Ureter (tissue), 1 donor: ENCODE measurements around the gene RAB40A. TPM values are rescaled to one million over a fixed set of nuclear protein-coding genes. Genes with fewer than 3 reads are reported as not detected.

Experiments used
- DNase-seq: peaks from one replicate; pipeline ENCODE4 v3.0.0-alpha.2; 2020; ENCODE audit warnings: low spot score
- total RNA-seq: library from RNA; stranded (reverse); gene quantifications from one replicate; pipeline ENCODE4 v1.2.4, GENCODE V29; 2023
- donor health status: DM: yes; HTN: yes; CAD: no.

Gene RAB40A, protein sequence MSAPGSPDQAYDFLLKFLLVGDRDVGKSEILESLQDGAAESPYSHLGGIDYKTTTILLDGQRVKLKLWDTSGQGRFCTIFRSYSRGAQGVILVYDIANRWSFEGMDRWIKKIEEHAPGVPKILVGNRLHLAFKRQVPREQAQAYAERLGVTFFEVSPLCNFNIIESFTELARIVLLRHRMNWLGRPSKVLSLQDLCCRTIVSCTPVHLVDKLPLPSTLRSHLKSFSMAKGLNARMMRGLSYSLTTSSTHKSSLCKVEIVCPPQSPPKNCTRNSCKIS
- total RNA-seq = 2.8 TPM

DNA sequence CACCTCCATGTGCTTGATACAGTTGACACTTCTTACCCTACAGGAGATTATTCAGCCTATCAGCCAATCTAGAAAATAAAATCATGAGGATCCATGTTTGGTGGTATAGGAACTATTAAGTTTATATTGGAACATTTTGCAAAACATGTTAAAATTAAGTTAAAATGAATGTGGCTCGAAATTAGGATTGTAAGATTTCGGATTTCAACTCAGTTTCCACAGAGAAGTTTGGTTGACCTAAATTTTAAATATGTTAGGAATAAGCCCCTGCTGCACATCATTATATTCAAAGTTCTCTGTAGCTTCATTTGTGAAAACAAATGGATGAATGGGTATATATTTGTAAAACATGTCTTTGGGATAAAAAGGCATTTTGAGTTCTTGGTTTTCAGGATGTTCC, at the start of gene RAB40A:
Gene RAB40A (minus strand): TSS at position 101 of the 400 bp plus-strand sequence. CDS start 18,733 bp downstream, outside the sequence.
- DNase-seq = no peak

DNA sequence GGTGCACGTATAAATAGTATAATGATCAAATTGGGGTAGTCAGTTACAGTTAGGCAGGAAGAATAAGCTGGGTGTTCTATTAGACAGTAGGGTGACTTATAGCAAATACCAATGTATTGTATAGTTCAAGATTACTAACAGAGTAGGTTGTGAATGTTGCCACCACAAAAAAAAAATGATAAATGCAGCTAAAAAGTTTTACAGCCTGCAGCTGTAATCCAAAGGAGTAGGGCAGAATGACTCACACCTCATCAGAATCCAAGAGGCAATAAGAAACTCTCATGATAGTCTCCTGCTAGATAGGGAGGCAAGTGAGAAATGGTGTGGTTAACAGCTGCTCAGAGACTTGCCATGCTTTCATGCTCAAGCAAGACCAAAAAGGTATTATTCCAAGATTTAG, 46.5 kb upstream of the RAB40A start:
- no peak for DNase-seq

DNA sequence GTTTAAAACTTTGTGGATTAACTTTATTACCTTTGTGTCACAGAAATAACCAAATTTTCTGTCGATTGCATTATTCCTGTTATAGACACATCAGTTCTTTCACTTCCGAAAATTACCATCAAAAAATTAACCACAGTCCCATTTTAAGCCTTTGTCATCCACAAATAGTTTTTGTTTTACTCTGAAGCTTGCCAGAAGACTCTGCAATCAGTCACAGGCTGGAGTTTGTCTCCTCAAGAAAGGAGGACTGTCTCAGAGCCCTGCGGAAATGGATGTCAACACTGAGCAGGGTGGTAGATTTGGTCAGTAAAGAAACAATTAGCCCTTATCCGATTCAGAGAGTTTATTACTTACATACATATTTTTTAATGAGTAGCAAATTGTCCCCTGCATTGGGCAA, 45.9 kb upstream of the RAB40A start:
- DNase-seq = no peak

DNA sequence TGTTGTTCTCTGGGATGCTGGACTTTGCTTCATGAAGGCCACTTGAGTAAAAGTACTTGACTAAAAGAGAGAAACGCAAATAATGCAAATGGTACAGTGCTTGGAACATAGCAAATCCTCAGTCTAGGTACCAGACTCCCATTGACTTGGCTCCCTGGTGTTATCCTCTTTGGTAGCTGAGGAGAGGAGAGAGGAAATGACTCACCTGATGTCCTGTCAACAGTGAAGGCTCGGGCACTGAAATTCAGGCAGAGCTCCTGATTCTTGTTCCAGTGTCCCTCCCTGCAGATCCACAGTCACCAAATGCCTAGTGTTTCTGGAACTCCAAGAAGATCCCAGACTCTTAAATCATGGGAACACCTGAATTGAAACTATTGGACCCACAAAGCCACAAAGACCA, 43.5 kb upstream of the RAB40A start:
- no peak for DNase-seq

DNA sequence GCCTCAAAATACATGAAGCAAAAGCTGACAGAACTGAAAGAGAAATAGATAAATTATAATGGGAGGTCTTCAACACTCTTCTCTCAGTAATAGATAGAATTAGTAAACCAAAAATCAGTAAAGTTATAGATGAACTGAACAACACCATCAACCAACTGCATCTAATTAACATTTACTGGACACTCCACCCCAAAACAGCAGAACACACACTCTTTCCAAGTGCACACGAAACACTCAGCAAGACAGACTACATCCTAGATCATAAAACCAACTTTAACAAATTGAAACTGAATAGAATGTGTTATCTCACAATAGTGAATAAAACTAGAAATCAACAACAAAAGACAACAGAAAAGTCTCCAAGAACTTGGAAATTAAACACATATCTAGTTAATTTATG, 41.0 kb upstream of the RAB40A start:
- DNase-seq = no peak

DNA sequence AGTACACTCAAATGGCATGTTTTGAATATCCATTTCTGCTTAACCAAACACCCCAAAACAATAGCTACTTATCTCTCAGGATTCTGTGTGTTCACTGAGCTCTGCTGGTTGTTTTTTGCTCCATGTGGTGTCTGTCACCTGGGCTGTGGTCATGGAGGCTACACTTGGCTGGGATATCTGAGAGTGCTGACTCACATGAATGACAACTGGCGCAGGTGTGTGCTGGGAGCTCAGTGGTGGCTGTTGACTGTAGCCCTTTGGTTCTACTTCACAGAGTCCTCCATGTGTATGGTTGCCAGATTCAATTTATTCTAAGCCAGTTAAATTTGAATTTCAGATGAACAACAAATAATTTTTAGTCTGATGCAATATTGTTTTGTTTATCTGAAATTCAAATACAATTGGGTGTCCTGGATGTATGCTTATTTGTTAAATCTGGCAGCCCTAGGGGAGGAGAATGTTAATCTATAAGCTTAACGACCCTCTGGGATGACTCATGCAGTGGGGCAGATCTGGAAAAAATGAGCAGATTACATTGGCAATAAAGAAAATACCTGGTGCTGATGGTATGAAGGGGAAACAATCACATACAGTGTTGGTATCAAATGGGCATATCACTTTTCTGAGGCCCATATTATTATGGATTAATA, 37.8 kb upstream of the RAB40A start:
- DNase-seq = no peak

DNA sequence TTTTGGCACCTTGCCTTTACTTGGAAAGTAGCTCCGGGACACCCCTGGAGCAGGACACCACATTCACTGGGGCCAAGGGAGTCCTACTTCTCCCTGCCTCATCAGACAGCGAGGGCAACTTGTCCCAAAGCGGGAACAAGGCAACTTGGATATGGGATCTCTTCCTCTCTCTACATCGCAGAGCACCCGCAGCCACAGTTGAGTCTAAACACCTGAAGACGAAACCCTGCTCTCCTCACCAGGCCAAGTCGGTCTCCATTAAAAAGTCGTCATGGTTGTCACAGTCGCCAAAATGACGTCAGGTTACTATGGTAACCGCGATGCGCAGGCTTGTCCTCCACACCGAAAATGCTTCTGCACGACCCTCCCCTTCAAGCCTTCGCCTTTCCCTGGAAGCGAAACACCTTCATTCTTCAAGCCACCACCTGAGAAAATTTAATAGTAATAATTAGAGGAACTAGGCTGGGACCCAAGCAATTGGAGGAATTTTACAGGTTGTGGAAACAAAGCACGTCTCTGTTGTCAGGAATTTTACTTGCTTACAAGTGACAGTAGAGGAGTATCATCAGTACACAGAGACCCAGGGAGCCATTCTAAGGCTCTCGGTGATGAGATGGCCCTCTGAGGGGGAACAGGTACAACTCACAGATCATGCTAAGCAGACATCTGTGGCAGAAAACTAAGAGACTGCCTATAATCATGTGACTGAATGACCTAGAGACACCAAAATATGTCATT, 35.6 kb upstream of the RAB40A start:
- peak; percentile 68 for DNase-seq

DNA sequence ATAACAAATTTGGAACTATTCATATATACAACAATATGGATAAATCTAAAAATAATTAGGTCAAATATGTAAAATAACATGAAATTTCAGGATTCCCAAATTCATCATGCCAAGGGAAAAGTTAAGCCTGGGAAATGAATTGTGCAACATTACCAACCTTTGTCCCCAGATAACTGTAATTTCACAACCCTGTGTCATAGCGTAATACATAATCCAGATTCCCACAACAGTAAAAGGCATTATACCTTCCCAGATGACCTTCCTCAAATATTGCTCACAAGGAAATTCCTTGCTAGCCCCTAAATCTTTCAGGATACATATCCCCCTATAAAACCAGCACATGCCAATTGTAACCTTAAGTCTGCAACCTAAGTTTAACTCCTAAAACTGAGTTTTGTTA, 32.9 kb upstream of the RAB40A start:
- no peak for DNase-seq

DNA sequence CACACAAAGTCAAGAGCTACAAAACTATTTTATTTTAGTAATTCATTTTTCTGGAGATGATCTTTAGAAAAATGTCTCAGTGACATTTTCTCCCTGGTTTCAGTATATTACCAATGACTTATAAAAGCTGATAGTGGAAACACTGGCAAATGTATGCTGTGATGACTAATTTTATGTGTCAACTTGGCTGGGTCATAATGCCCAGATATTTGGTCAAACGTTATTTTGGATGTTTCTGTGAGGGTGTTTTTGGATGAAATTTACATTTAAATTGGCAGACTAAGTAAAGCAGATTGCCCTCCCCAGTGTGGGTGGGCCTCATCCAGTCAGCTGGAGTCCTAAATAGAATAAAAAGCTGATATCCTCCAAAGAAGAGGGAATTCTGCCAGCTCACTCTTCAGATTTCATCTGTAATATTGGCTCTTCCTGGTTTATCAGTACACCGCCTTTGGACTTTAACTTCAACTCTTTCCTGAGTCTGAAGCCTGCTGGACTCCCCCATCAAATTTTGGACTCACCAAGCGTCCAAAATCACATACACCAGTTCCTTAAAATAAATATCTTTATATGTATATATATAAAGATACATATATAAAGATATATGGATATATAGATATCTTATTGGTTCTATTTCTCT, 31.2 kb upstream of the RAB40A start:
- no peak for DNase-seq

DNA sequence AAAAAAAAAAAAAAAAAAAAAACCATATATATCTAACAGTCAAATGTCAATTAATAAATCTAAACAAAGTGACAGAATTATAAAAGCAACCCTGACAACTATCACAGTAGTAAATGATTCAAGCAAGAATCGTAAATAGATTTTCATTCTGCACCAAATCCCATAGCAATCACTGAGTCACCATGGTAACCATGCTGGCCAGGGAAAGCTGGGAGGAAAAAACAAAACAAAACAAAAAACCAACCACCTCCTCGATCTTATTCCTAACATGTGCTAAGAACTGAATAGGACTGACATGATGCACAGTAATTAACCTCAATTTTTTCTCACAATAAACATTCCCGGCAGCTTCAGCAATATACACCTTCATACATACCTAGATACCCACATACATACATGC, 30.6 kb upstream of the RAB40A start:
- DNase-seq = no peak

DNA sequence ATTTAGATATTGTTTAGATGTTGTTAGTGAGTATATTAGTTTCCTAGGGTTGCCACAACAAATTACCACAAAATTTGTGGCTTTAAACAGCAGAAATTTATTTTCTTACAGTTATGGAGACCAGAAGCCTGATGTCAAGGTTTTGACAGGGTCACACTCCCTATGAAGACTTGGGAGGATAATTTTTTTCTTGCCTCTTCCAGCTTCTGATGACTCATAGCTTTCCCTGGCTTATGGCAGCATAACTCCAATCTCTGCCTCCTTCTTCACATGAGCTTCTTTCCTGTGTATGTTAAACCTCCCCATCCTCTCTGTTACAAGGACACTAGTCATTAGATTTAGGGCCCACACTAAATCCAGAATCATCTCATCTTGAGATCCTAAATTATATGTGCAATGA, 20.9 kb upstream of the RAB40A start:
- no peak for DNase-seq

DNA sequence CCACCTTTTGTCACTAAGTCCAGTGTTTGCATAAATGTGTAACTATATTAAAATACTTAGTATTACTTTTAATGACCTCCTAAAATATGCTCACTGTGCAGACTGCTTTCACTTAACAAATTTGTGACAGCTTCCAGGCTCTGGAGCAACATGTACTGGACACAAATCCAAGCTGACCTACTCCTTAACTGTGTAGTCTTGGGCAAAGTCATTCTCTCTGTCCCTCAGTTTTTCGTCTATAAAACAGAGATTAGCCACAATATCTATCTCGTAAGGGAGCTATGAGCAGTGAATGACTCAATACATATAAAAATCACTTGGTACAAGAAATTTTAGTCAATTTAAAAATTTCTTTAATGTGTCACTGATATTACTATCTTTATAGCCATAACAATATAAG, 20.4 kb upstream of the RAB40A start:
- DNase-seq = no peak

DNA sequence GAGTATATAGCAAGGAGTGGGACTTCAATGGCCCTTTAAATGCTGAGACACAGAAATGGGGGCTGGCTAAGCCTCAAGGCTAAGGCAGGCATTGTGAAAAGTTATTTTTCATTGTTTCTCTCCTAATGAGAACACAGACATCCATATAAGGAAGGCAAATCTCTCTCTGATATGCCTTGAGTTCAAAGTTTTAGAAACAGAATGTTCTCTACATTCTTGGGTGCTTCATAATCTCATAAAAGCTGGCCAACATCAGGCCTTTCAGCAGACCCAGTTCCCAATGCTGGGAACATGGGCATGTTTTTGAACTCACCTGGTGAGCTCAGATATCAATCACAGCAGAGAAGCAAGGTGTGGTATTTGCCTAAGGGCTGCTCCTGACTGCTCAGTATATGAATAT, 19.4 kb upstream of the RAB40A start:
- DNase-seq = no peak

DNA sequence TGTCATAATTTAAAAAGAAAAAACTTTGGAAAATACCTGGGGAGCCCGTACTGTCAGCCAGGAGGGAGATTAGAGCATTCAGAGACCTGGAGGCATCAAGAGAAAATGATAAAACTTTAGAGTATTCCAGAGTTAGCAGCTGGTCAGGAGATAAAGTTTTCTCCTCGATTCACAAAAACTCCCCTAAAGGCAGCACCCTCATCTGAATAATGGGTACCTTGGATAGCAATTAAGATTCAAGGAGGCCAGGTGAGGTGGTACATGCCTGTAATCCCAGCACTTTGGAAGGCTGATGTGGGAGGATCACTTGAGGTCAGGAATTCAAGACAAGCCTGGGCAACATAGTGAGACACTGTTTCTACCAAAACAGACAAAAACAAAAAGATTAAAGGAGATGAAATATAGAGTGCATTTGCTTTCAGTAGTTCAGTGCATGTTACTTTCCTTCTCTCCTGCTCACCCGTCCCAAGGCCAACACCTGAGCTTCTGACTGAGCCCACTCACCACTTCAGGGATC, 18.6 kb upstream of the RAB40A start:
- DNase-seq = no peak

DNA sequence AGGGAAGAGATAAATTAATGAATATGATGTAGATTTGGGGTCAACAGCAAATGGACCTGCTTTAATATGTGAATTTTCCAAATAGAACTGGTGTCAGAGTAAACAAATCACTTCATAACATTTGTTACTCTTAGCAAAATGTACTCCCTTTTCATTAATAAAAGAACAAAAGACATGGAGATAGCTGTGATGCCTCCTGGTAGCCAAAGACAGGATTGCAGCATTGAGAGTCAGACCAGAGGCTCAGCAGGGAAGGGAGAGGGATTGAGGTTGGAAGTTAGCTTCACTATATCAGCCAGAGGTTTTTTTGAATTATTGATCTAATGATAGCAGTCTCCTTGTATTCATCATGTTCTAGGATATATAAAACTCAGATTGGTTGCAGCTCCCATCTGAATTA, 17.4 kb upstream of the RAB40A start:
- DNase-seq = no peak

DNA sequence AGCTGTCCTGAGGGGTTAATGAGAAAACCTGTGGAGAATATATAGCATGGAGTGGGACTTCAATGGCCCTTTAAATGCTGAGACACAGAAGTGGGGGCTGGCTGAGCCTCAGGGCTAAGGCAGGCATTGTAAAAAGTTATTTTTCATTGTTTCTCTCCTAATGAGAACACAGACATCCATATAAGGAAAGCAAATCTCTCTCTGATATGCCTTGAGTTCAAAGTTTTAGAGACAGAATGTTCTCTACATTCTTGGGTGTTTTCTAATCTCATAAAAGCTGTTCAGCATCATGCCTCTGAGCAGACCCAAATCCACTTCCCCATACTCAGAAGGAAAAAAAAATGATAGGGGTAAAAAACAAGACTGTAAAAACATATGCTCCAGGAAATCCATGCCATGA, 16.8 kb upstream of the RAB40A start:
- no peak for DNase-seq

DNA sequence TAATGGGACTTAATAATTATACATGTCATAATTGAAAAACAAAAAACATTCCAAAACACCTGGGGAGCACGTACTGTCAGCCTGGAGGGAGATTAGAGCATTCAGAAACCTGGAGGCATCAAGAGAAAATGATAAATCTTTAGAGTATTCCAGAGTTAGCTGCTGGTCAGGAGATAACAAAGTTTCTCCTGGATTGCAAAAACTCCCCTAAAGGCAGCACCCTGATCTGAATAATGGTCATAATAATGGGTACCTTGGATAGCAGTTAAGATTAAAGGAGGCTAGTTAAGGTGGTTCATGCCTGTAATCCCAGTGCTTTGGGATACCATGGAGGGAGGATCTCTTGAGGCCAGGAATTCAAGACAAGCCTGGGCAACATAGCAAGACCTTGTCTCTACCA, 15.9 kb upstream of the RAB40A start:
- no peak for DNase-seq

DNA sequence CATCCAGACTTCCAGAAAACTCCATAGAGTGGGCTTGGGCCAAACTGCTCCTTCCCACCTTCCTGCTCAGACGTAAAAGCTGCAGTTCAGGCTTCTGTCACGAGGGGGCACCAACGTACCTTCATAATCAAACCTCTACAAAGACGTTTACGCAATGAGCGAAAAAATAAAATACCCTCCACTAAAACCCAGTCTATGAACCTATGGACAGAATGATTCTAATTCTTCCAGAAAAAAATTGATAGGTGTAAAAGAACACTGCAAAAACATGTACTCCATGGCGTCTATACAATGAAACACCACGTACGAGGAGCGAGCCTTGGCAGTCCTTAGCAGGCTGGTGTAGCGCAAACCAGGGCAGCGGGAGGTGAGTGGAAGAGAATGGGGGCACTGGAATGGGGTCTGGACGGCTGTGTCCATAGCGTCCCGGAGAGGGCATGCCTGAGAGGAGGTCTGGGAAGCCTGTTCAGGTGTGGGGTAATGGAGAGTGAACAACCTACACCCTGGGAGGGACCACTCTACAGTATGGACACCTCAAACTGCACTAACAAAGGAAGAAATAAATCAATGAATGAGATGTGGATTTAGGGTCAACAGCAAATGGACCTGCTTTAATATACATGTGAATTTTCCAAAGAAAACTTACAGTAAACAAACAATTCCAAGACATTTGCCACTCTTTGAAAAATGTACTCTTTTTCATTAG, 14.4 kb upstream of the RAB40A start:
- peak; percentile 81 for DNase-seq

DNA sequence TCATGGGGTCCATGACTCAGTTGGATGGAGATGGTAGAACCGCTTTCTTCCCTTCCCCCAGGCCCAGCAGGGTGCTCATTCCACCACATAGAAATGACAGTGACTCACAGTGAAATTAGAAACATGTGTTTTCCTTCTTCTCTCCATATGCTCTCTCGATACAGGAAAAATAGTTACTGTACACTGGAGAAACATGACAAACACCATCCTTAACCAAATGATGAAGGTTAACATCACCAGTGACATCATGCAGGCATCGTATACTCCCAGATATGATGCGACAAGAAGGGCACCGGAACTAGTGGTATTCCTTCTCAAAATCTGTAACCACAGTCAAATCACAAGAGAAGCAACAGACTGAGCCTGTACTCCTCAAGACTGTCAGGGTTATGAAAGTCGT, 11.7 kb upstream of the RAB40A start:
- DNase-seq = no peak

DNA sequence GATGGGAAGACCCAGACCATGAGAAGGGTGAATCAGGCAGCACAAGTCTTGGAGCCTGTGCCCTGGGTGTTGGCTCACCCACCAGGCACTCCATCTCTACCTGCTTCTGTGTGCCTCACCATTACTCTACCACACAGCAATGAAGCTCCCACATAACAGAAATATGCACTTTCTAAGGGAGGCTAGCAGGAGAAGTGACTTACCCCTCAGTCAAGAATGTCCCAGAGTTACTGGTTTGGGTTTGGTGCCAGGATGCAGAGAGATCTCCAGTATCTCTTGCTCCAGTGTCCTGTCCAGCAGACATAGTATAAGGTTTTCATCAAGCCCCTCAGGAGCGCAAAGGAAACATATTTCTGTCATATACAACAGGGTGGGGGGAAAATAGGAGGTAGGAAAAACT, 11.3 kb upstream of the RAB40A start:
- no peak for DNase-seq

DNA sequence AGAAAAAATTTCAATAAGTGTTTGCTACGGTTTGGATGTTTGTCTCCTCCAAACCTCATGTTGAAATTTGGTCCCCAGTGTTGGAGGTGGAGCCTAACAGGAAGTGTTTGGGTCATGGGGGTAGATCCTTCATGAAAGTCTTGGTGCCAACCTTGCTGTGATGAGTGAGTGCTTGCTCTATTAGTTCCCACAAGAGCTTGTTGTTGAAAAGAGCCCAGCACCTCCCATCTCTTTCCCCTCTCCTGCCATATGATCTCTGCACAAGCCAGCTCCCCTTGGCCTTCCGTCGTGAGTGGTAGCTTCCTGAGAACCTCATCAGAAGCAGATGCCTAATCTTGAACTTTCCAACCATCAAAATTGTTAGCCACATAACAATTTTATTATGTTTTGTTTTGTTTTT, 10.3 kb upstream of the RAB40A start:
- no peak for DNase-seq

DNA sequence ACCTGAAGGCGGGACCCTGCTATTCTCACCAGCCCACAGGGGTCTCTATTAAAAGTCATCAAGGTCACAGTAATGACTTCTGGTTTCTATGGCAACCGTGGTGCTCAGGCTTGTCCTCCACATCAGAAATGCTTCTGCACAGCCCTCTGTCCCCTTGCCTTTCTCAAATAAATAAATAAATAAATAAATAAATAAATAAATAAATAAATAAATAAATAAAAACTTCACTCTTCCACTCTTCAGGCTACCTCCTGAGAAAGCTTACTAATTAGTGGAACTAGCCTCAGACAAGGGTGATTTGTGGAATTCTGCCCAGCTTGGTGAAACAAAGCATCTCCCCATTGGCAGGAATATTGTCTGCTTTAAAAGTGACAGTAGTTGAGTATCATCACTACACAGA, 5.5 kb upstream of the RAB40A start:
- DNase-seq = no peak
